ENCODE data around the gene PEAR1.

PEAR1 gene

GRCh38 chr1:156851779-156852417, 41.6 kb upstream of the PEAR1 start:
- Histone ChIP-seq H2AFZ (ENCODE audit: low read depth, low read length) (no peak overlapping the region), H4K20me1 (ENCODE audit: insufficient read depth, low read length) (no peaks in the 10 kb centered on the region), H3K27ac (ENCODE audit: low read length) (no peak overlapping the region), H3K4me1 (ENCODE audit: insufficient read depth, low read length) (no peaks in the 10 kb centered on the region), H3K36me3 (ENCODE audit: insufficient read depth, low read length) (no peaks in the 10 kb centered on the region), H3K4me3 (ENCODE audit: low read depth in 1 of 2, low read length in 2 of 2) (no peak overlapping the region), H3K9ac (ENCODE audit: low read depth, low read length) (no peak overlapping the region), H3K27me3 (ENCODE audit: insufficient read depth, low read length, poor library complexity) (peaks cover 9% of the 10 kb centered on the region), H3K79me2 (ENCODE audit: insufficient read depth, low read length) (no peaks in the 10 kb centered on the region), H3K4me2 (ENCODE audit: insufficient read depth, low read length) (no peak overlapping the region), H3K9me3 (ENCODE audit: insufficient read depth, low read length, severe bottlenecking) (no peaks in the 10 kb centered on the region)
- no peak for ATAC-seq (ENCODE audit: insufficient read depth, low read depth)
- TF ChIP-seq CTCF (IDR thresholded peaks at IDR 0.05; ENCODE audit: borderline replicate concordance, extremely low read depth, low read length, poor library complexity, severe bottlenecking), result no peak
- TF ChIP-seq EZH2 (IDR thresholded peaks at IDR 0.05; ENCODE audit: borderline replicate concordance, low read depth, low read length, severe bottlenecking), result no peak
- no peak for DNase-seq

- Histone ChIP-seq H4K20me1 (ENCODE audit: insufficient read depth, low read length) (no peaks in the 10 kb centered on the region), H2AFZ (ENCODE audit: low read depth, low read length) (no peak overlapping the region), H3K79me2 (ENCODE audit: insufficient read depth, low read length) (no peaks in the 10 kb centered on the region), H3K9me3 (ENCODE audit: insufficient read depth, low read length, severe bottlenecking) (no peaks in the 10 kb centered on the region), H3K36me3 (ENCODE audit: insufficient read depth, low read length) (no peaks in the 10 kb centered on the region), H3K27ac (ENCODE audit: low read length) (no peak overlapping the region), H3K27me3 (ENCODE audit: insufficient read depth, low read length, poor library complexity) (peaks cover 11% of the 10 kb centered on the region), H3K4me1 (ENCODE audit: insufficient read depth, low read length) (no peaks in the 10 kb centered on the region), H3K9ac (ENCODE audit: low read depth, low read length) (no peak overlapping the region), H3K4me3 (ENCODE audit: low read depth in 1 of 2, low read length in 2 of 2) (no peak overlapping the region), H3K4me2 (ENCODE audit: insufficient read depth, low read length) (no peak overlapping the region)
- TF ChIP-seq EZH2 (IDR thresholded peaks at IDR 0.05; ENCODE audit: borderline replicate concordance, low read depth, low read length, severe bottlenecking) (no peak), CTCF (IDR thresholded peaks at IDR 0.05; ENCODE audit: borderline replicate concordance, extremely low read depth, low read length, poor library complexity, severe bottlenecking) (no peak)
- DNase-seq (no peak), ATAC-seq (ENCODE audit: insufficient read depth, low read depth) (no peak)
These were observed 41.1 kb upstream of the PEAR1 start for GRCh38 chr1:156852418-156852874.

GRCh38 chr1:156853761-156854160, 39.8 kb upstream of the PEAR1 start:
- no peak for DNase-seq
- Histone ChIP-seq H4K20me1 (ENCODE audit: insufficient read depth, low read length) (no peaks in the 10 kb centered on the region), H3K4me2 (ENCODE audit: insufficient read depth, low read length) (no peak overlapping the region), H3K9me3 (ENCODE audit: insufficient read depth, low read length, severe bottlenecking) (no peaks in the 10 kb centered on the region), H3K9ac (ENCODE audit: low read depth, low read length) (no peak overlapping the region), H3K27me3 (ENCODE audit: insufficient read depth, low read length, poor library complexity) (peaks cover 23% of the 10 kb centered on the region), H2AFZ (ENCODE audit: low read depth, low read length) (no peak overlapping the region), H3K4me3 (ENCODE audit: low read depth in 1 of 2, low read length in 2 of 2) (no peak overlapping the region), H3K4me1 (ENCODE audit: insufficient read depth, low read length) (no peaks in the 10 kb centered on the region), H3K36me3 (ENCODE audit: insufficient read depth, low read length) (no peaks in the 10 kb centered on the region), H3K79me2 (ENCODE audit: insufficient read depth, low read length) (no peaks in the 10 kb centered on the region), H3K27ac (ENCODE audit: low read length) (no peak overlapping the region)
- ATAC-seq (ENCODE audit: insufficient read depth, low read depth), result no peak
- TF ChIP-seq CTCF (IDR thresholded peaks at IDR 0.05; ENCODE audit: borderline replicate concordance, extremely low read depth, low read length, poor library complexity, severe bottlenecking) (no peak), EZH2 (IDR thresholded peaks at IDR 0.05; ENCODE audit: borderline replicate concordance, low read depth, low read length, severe bottlenecking) (no peak)
